Breast epithelium (tissue), 3 donors: ENCODE data around the gene CLIP1.
"Not testable (repeated sequence)": the region's sequence is repeated elsewhere in the genome, so short reads cannot be mapped to it uniquely, and the experiment has no call there.

Experiments used
- CTCF ChIP-seq, 3 donors: fragments of 450-650 bp; IDR thresholded peaks; one replicate each; pipeline ENCODE4 v1.5.1; 2016 to 2017; ENCODE audit warnings: antibody characterized with exemption in 3 of 3, mild to moderate bottlenecking in 3 of 3, moderate library complexity in 3 of 3
- POLR2A ChIP-seq: fragments of 450-650 bp; IDR thresholded peaks from one replicate; pipeline ENCODE4 v1.6.1; 2016; ENCODE audit warnings: antibody characterized with exemption, mild to moderate bottlenecking, moderate library complexity

GRCh38 chr12:122469856-122470255, 47.4 kb upstream of the CLIP1 start:
- TF ChIP-seq CTCF (IDR thresholded peaks at IDR 0.05); POLR2A: not testable (repeated sequence)
